Right lobe of liver (tissue), 6 donors: Measurements from ENCODE around the gene GAD2. TPM values are rescaled to one million over a fixed set of nuclear protein-coding genes. Genes with fewer than 3 reads are reported as not detected.

Experiments
- ATAC-seq, 4 donors: fragments of 200-7000 bp; cut with Tn5 transposase; one replicate each; pipeline ENCODE4 v1.9.1; 2020; ENCODE audit warnings: mild to moderate bottlenecking in 4 of 4, moderate library complexity in 4 of 4
- DNase-seq, 3 donors: peaks; one replicate each; pipeline ENCODE4 v3.0.0-alpha.2; 2020
- H3K27ac ChIP-seq, 3 donors: fragments of 200-600 bp; one replicate each; pipeline ENCODE4 v1.8.0; 2022
- H3K27me3 ChIP-seq, 2 donors: fragments of 200-600 bp; one replicate each; pipeline ENCODE4 v1.8.0; 2022
- H3K36me3 ChIP-seq, 4 donors: fragments of 200-600 bp; sonication (generic) in 1 of 4; one replicate each; pipeline versions ENCODE4 v1.5.1 to v1.8.0; 2017 to 2022; ENCODE audit warnings: control low read depth in 1 of 4
- H3K4me1 ChIP-seq, 4 donors: fragments of 200-600 bp; sonication (generic) in 1 of 4; one replicate each; pipeline versions ENCODE4 v1.5.1 to v1.8.0; 2017 to 2022; ENCODE audit warnings: control low read depth in 1 of 4
- H3K4me3 ChIP-seq, 3 donors: fragments of 200-600 bp; one replicate each; pipeline ENCODE4 v1.8.0; 2022
- H3K9me3 ChIP-seq, 4 donors: fragments of 200-600 bp; sonication (generic) in 1 of 4; one replicate each; pipeline versions ENCODE4 v1.5.1 to v1.8.0; 2017 to 2022; ENCODE audit warnings: control low read depth in 1 of 4
- CTCF ChIP-seq, 4 donors: fragments of 200-600 bp in 3 of 4; fragments of 450-650 bp in 1 of 4; IDR thresholded peaks; one replicate each; pipeline versions ENCODE4 v1.5.1 to v1.8.0; 2016 to 2022; ENCODE audit warnings: antibody characterized with exemption in 4 of 4, mild to moderate bottlenecking in 2 of 4
- POLR2A ChIP-seq: fragments of 450-650 bp; IDR thresholded peaks from one replicate; pipeline ENCODE4 v1.6.1; 2017; ENCODE audit warnings: antibody characterized with exemption, mild to moderate bottlenecking
- WGBS: methylation state at CpG from one replicate; pipeline ENCODE4 v1.1.6; 2018; ENCODE audit warnings: low coverage, low lambda C conversion rate; ENCODE audit not compliant: insufficient coverage; ENCODE audit errors: missing lambda C conversion rate; 5-methylcytosine and 5-hydroxymethylcytosine counted together
- intact Hi-C, 2 donors: fragments of 100-400 bp; cut with DNase I; formaldehyde crosslinking; loops; one replicate each; pipeline versions ENCODE4 v1.11.2 to v1.14.1; 2022
- total RNA-seq, 6 experiments: library from RNA; depleted of rRNA in 2 of 6; stranded (reverse); fragments of >200 nt in 2 of 6; fragmentation: NEBNext Ultra II Directional in 3 of 6; extraction: Animal tissue kit (Norgen Biotek cat#: 25700) in 3 of 6; gene quantifications; one replicate each; pipeline versions ENCODE4 v1.1.0 to v1.2.4, GENCODE V29; 2016 to 2023
- donor health status: DM: no; HTN: yes; CAD: no.
- donor health status: DM: no; HTN: no; CAD: no.
- donor health status: DM: no; HTN: no; CAD: no.
- donor health status: DM: no; HTN: yes; CAD: no.
- donor health status: DM: no; HTN: yes; CAD: no.

Gene GAD2
- total RNA-seq, 6 experiments from 2014 or later = not detected

GRCh38 chr10:26238378-26238777 lies 21.8 kb downstream of the GAD2 start:
- no peak overlapping the region for H3K4me3 ChIP-seq
- ATAC-seq (no peak), DNase-seq (no peak)
- TF ChIP-seq POLR2A (no peak), CTCF (IDR thresholded peaks at IDR 0.05) (no peak)
- H3K36me3 ChIP-seq = no peaks in the 10 kb centered on the region
- intact Hi-C loops = no loop called here
- H3K27me3 ChIP-seq = no peaks in the 10 kb centered on the region
- 67% methylated on average over 2 of the region's 2 CpGs for WGBS
- no peaks in the 10 kb centered on the region for H3K9me3 ChIP-seq
- H3K4me1 ChIP-seq = no peaks in the 10 kb centered on the region
- H3K27ac ChIP-seq = no peak overlapping the region

- intact Hi-C loops = no loop called here
- H3K36me3 ChIP-seq = no peaks in the 10 kb centered on the region
- DNase-seq (no peak), ATAC-seq (no peak)
- TF ChIP-seq POLR2A (no peak), CTCF (IDR thresholded peaks at IDR 0.05) (no peak)
- H3K4me3 ChIP-seq = no peak overlapping the region
- no peaks in the 10 kb centered on the region for H3K4me1 ChIP-seq
- 29% methylated on average over 5 of the region's 5 CpGs for WGBS
- H3K27ac ChIP-seq = no peak overlapping the region
- no peaks in the 10 kb centered on the region for H3K9me3 ChIP-seq
- no peaks in the 10 kb centered on the region for H3K27me3 ChIP-seq
Measured at GRCh38 chr10:26242706-26243350, 26.3 kb downstream of the GAD2 start.

GRCh38 chr10:26243351-26243720 lies 26.8 kb downstream of the GAD2 start:
- WGBS = 54% methylated on average over 2 of the region's 5 CpGs
- no peaks in the 10 kb centered on the region for H3K4me1 ChIP-seq
- no peaks in the 10 kb centered on the region for H3K36me3 ChIP-seq
- DNase-seq (no peak), ATAC-seq (no peak)
- no peaks in the 10 kb centered on the region for H3K27me3 ChIP-seq
- H3K9me3 ChIP-seq = no peaks in the 10 kb centered on the region
- H3K27ac ChIP-seq = no peak overlapping the region
- TF ChIP-seq POLR2A (no peak), CTCF (IDR thresholded peaks at IDR 0.05) (no peak)
- no peak overlapping the region for H3K4me3 ChIP-seq
- intact Hi-C loops = no loop called here

- TF ChIP-seq CTCF (IDR thresholded peaks at IDR 0.05) = no peak
- TF ChIP-seq POLR2A = no peak
Measured at GRCh38 chr10:26249681-26250080, 33.1 kb downstream of the GAD2 start.

GRCh38 chr10:26251925-26252324 lies 35.4 kb downstream of the GAD2 start:
- H3K36me3 ChIP-seq = no peaks in the 10 kb centered on the region
- DNase-seq (no peak), ATAC-seq (no peak)
- TF ChIP-seq CTCF (IDR thresholded peaks at IDR 0.05) (no peak), POLR2A (no peak)
- H3K27me3 ChIP-seq = no peaks in the 10 kb centered on the region
- intact Hi-C loops = no loop called here
- no peak overlapping the region for H3K4me3 ChIP-seq
- 54% methylated on average over 4 of the region's 6 CpGs for WGBS
- H3K27ac ChIP-seq = no peak overlapping the region
- no peaks in the 10 kb centered on the region for H3K4me1 ChIP-seq
- no peaks in the 10 kb centered on the region for H3K9me3 ChIP-seq

More at GRCh38 chr10:26249681-26250080, 33.1 kb downstream of the GAD2 start:
- Histone ChIP-seq H3K4me3 (no peak overlapping the region), H3K27me3 (no peaks in the 10 kb centered on the region), H3K27ac (no peak overlapping the region), H3K36me3 (no peaks in the 10 kb centered on the region), H3K9me3 (no peaks in the 10 kb centered on the region), H3K4me1 (no peaks in the 10 kb centered on the region)
- no peak for DNase-seq
- 88% methylated on average over 6 of the region's 6 CpGs for WGBS
- ATAC-seq = peak in 1 of 4 donors; percentile 20
- intact Hi-C loops = no loop called here
